Left lung (tissue), 10 donors: ENCODE data around the gene S100PBP. TPM values are rescaled to one million over a fixed set of nuclear protein-coding genes. Genes with fewer than 3 reads are reported as not detected.

Experiments
- ATAC-seq: fragments of 200-7000 bp; cut with Tn5 transposase; one replicate; pipeline ENCODE4 v1.9.1; 2020; ENCODE audit warnings: moderate library complexity
- DNase-seq, 4 donors: peaks; one replicate each; pipeline ENCODE4 v3.0.0-alpha.2; 2013 to 2020
- H3K27ac ChIP-seq, 2 donors: fragments of 200-600 bp; sonication (generic) in 1 of 2; one replicate each; pipeline versions ENCODE4 v1.5.0 to v1.8.0; 2020 to 2021
- H3K27me3 ChIP-seq, 2 donors: fragments of 200-600 bp; sonication (generic) in 1 of 2; one replicate each; pipeline versions ENCODE4 v1.5.0 to v1.8.0; 2020 to 2021
- H3K36me3 ChIP-seq, 2 donors: fragments of 200-600 bp; sonication (generic) in 1 of 2; one replicate each; pipeline versions ENCODE4 v1.5.0 to v1.8.0; 2020 to 2021
- H3K4me1 ChIP-seq, 2 donors: fragments of 200-600 bp; one replicate each; pipeline ENCODE4 v1.8.0; 2021
- H3K4me3 ChIP-seq, 2 donors: fragments of 200-600 bp; sonication (generic) in 1 of 2; one replicate each; pipeline versions ENCODE4 v1.5.0 to v1.8.0; 2020 to 2021; ENCODE audit warnings: mild to moderate bottlenecking in 1 of 2
- H3K9me3 ChIP-seq, 2 donors: fragments of 200-600 bp; sonication (generic) in 1 of 2; one replicate each; pipeline versions ENCODE4 v1.5.0 to v1.8.0; 2020 to 2021
- intact Hi-C, 2 donors: fragments of 100-400 bp; cut with DNase I; formaldehyde crosslinking; loops; one replicate each; pipeline versions ENCODE4 v1.11.2 to v1.14.2; 2022
- polyA plus RNA-seq, 6 donors: library from polyadenylated mRNA; unstranded; fragments of 120-200 nt; gene quantifications; one replicate each; pipeline ENCODE4 v1.2.1, GENCODE V29; 2013; ENCODE audit not compliant: insufficient read length in 6 of 6
- total RNA-seq, 2 donors: library from RNA; stranded (reverse); fragmentation: NEBNext Ultra II Directional; extraction: Animal tissue kit (Norgen Biotek cat#: 25700); gene quantifications; one replicate each; pipeline ENCODE4 v1.2.1, GENCODE V29; 2021
- TF ChIP-seq, protein P1 (sequence below), 2 donors: fragments of 200-600 bp; sonication (generic) in 1 of 2; IDR thresholded peaks; one replicate each; pipeline versions ENCODE4 v1.5.0 to v1.8.0; 2021; ENCODE audit warnings: antibody characterized with exemption in 2 of 2
- donor health status: DM: no; HTN: yes; CAD: no.
- donor health status: DM: no; HTN: no; CAD: no.

Gene S100PBP
- total and polyA plus RNA-seq, 8 donors, result 32.3 to 56.5 (median 51.1) TPM

DNA sequence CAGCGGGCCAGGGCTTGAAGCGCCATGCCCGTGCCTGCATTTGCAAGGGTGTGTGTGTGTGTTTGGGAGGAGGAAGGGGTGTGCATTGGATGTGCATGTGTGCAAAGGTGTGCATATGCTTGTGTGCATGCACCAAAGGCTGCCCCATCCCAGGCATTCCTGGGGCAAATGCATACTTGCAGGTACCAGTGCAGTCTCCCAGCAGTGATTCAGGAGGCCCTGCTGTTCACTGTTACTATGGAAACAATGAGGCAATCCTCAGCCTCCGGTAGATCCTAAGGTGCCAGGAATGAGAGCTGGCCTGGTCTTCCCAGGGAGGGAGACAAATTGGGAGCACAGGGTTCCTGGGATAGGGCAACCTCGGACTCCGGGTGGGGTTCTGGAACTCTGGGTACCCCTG lies 60.7 kb downstream of the S100PBP start:
- Histone ChIP-seq H3K4me1 (no peaks in the 10 kb centered on the region), H3K36me3 (no peaks in the 10 kb centered on the region), H3K27ac (no peak overlapping the region), H3K27me3 (peaks cover 0 to 56% of the 10 kb centered on the region in 2 donors), H3K9me3 (no peaks in the 10 kb centered on the region), H3K4me3 (no peak overlapping the region)
- DNase-seq (peak in 1 of 4 donors; percentile 13), ATAC-seq (no peak)
- TF ChIP-seq, protein P1, sequence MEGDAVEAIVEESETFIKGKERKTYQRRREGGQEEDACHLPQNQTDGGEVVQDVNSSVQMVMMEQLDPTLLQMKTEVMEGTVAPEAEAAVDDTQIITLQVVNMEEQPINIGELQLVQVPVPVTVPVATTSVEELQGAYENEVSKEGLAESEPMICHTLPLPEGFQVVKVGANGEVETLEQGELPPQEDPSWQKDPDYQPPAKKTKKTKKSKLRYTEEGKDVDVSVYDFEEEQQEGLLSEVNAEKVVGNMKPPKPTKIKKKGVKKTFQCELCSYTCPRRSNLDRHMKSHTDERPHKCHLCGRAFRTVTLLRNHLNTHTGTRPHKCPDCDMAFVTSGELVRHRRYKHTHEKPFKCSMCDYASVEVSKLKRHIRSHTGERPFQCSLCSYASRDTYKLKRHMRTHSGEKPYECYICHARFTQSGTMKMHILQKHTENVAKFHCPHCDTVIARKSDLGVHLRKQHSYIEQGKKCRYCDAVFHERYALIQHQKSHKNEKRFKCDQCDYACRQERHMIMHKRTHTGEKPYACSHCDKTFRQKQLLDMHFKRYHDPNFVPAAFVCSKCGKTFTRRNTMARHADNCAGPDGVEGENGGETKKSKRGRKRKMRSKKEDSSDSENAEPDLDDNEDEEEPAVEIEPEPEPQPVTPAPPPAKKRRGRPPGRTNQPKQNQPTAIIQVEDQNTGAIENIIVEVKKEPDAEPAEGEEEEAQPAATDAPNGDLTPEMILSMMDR (IDR thresholded peaks at IDR 0.05), result no peak
- intact Hi-C loops, result loop anchor here in 1 of 2 donors (10.0 kb wide), 1 partner anchor 207 kb away; the partner anchor contains the start of gene AZIN2

DNA sequence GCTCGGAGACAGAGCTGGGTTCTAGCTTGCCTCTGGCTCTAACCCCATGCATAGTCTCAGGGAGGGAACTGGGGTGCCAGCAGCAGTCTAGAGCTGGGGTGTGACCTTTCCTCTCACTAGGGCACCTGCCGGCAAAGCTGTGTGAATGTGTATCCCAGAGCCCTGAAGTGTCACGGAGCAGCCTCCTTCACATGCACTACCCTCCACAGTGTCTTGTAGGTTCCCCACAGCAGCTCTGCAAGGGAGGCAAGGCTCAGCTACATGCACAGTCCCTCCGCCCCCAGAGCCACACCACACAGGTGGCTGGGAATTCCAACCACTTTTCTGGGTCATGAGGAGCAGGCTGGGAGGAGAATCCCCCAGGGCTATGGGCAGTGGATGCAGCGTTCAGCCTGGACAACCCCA lies 61.2 kb downstream of the S100PBP start:
- Histone ChIP-seq H3K27ac (no peak overlapping the region), H3K9me3 (no peaks in the 10 kb centered on the region), H3K27me3 (peaks cover 0 to 53% of the 10 kb centered on the region in 2 donors), H3K36me3 (no peaks in the 10 kb centered on the region), H3K4me3 (no peak overlapping the region), H3K4me1 (no peaks in the 10 kb centered on the region)
- intact Hi-C loops, result loop anchor here in 1 of 2 donors (10.0 kb wide), 1 partner anchor 206 kb away; the partner anchor contains the start of gene AZIN2
- TF ChIP-seq, protein P1 (IDR thresholded peaks at IDR 0.05), result no peak
- DNase-seq (no peak), ATAC-seq (no peak)

DNA sequence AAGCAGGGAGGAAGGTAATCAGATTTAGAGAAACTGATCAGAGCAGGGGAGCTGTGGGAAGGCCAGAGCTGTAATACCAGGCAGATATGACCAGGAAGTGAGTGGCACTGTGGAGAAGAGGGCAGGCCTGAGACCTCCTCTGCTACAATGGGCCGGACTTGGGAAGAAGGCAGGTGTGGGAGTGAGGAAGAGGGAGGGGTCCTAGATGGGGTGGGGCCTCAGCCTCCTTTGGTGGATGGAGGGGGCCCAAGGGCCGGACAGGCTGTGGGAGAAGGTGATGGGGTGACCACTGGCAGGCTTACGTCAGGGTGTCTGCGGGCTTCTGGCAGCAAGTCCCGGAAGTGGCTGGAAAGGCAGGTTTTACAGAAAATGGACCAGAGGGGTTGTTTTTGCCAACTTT lies 63.8 kb downstream of the S100PBP start:
- H3K27me3 ChIP-seq, result peaks cover 16 to 64% of the 10 kb centered on the region in 2 donors
- no peak overlapping the region for H3K4me3 ChIP-seq
- H3K4me1 ChIP-seq, result no peaks in the 10 kb centered on the region
- intact Hi-C loops, result no loop called here
- no peaks in the 10 kb centered on the region for H3K9me3 ChIP-seq
- DNase-seq (no peak), ATAC-seq (no peak)
- TF ChIP-seq, protein P1 (IDR thresholded peaks at IDR 0.05), result no peak
- no peak overlapping the region for H3K27ac ChIP-seq
- no peaks in the 10 kb centered on the region for H3K36me3 ChIP-seq

DNA sequence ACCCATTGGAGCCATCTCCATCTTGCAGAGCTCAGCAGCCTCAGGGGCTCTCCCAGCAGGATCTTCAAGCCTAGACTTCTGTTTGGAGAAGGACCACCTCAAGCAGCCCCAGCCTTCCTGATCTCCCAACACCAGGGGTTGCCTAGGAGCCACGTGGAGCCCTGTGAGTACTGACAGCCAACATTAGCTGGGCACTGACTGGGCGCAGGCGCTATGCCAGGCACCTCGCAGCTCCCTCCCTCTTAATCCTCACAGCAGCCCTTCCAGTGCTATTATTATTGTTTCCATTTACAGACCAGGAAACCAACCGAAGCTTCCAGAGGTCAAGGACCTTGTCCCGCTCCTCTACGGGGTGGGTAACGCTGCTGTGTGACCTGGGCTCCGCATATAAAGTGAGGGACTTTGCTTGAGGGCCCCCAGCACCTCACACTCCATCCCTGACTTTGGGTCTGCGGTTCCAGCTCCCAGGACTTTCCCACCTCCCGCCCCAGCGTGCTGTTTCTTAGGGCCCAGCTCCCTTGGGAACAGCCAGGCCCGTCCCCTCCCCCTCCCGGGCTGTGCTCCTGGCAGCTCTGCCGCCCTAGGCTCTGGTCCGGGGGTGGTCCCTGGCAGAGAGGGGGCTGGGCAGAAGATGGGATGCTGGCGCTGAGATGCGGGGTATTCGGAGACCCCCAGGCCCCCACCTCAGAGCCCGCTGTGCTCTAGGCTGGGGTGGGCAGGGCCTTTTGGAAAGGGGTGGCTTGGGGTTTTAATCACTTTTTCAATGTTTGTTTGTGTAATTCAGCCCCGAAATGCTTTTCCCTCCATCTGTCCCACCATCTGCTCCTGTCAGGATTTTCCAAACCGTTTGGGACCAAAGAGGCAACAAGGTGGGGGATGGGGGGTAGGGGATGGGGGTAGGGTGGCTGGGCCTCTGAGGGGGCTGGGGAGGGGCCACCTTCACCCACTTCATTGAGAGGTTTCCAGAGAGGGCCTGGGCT lies 64.7 kb downstream of the S100PBP start:
- Histone ChIP-seq H3K4me1 (no peaks in the 10 kb centered on the region), H3K9me3 (no peaks in the 10 kb centered on the region), H3K4me3 (no peak overlapping the region), H3K27ac (no peak overlapping the region), H3K36me3 (no peaks in the 10 kb centered on the region), H3K27me3 (peaks cover 25 to 64% of the 10 kb centered on the region in 2 donors)
- peak in 1 of 4 donors; percentile 61 for DNase-seq
- ATAC-seq, result no peak
- intact Hi-C loops, result no loop called here
- TF ChIP-seq, protein P1 (IDR thresholded peaks at IDR 0.05), result no peak

DNA sequence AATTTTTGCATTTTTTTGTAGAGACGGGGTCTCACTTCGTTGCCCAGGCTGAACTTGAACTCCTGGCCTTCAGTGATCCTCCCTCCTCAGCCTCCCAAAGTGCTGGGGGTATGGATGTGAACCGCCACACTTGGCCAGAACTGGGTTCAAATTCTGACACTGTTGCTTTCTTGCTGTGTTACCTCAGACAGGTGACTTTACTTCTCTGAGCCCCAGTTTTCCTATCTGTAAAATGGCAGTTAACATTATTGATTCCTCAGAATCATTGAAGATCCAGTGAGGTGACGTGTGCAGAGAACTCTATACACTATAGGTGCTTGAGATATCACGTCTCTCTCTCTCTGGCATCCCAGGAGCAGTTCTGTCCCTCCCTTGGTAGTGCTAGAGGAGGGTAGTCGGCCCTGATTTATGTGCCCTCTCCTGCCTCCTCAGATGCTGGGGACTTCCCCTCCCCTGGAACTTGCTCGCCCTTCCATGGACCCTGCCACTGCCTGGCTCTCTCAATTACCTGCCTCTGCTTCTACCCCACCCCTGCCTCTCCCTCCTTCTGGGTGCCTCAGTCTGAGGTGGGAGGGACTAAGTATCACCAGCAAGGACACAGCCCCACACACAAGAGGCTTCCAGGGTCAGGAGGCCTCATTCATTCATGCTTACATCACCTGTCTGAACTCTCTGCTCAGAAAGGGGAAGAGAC lies 66.0 kb downstream of the S100PBP start:
- no peak overlapping the region for H3K27ac ChIP-seq
- TF ChIP-seq, protein P1 (IDR thresholded peaks at IDR 0.05), result no peak
- H3K4me3 ChIP-seq, result no peak overlapping the region
- H3K4me1 ChIP-seq, result no peaks in the 10 kb centered on the region
- H3K27me3 ChIP-seq, result peaks cover 31 to 65% of the 10 kb centered on the region in 2 donors
- DNase-seq, result no peak
- no peaks in the 10 kb centered on the region for H3K36me3 ChIP-seq
- H3K9me3 ChIP-seq, result no peaks in the 10 kb centered on the region
- intact Hi-C loops, result no loop called here
- ATAC-seq, result no peak
